ENCODE data around the gene ZHX3. TPM values are rescaled to one million over a fixed set of nuclear protein-coding genes. Genes with fewer than 3 reads are reported as not detected.
A peak's percentile ranks its signal among the peaks of the same experiment; 100 is the strongest.

ZHX3 gene
- total and polyA plus RNA-seq, 2 of the 13 experiments (the other 11 are each of a cell fraction or from before 2014, with no cell fraction given) = 8.4 to 11.7 TPM

DNA sequence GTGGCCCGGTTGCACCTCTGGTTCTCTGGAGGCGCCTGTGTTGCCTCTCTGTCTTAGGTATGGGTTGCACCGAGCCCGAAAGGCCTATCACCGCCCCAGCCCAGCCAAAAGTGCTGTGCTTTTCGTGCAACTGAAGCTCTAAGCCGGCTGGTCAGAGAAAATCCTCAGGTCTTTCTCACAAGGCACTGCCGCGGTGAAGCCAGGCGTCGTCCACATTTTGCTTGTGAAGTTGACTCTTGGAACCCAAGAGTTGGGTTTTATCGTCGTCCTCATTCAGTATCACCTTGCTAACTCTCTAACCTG is 49.8 kb upstream of the ZHX3 start:
- no TSS peak for BruUV-seq (replicated peaks)
- Histone ChIP-seq H3K4me1 (ENCODE audit: insufficient read depth, low read length) (peaks cover 14% of the 10 kb centered on the region), H4K20me1 (ENCODE audit: insufficient read depth, low read length) (no peaks in the 10 kb centered on the region), H3K27ac (ENCODE audit: extremely low read length, insufficient read depth, low read length) (no peak overlapping the region), H3K36me3 (replicated peaks in 1 of 2; ENCODE audit: control insufficient read depth in 1 of 2, insufficient read depth in 2 of 2, low read length in 2 of 2) (no peaks in the 10 kb centered on the region), H3K4me3 (replicated peaks in 1 of 3; ENCODE audit: insufficient read depth in 1 of 3, low read depth in 2 of 3, low read length in 3 of 3) (peak overlapping the region in 1 of 3 experiments; percentile 66; a peak in 1 of 6 replicates), H3K9me3 (ENCODE audit: low read length) (no peaks in the 10 kb centered on the region), H3K4me2 (ENCODE audit: low read depth, low read length) (peak overlapping the region; percentile 80), H3K27me3 (ENCODE audit: control insufficient read depth in 1 of 2, insufficient read depth in 2 of 2, low read length in 2 of 2) (peaks cover 28 to 54% of the 10 kb centered on the region in 2 experiments), H2AFZ (ENCODE audit: low read length) (no peak overlapping the region), H3K79me2 (ENCODE audit: insufficient read depth, low read length) (no peaks in the 10 kb centered on the region), H3K9ac (ENCODE audit: insufficient read depth, low read depth, low read length) (no peak overlapping the region)
- CTCF ChIA-PET (ENCODE audit: low intra/inter-chr PET ratio, low total read pairs) = no interaction called here
- intact Hi-C loops (cut with micrococcal nuclease; ENCODE audit: unreplicated experiment) (no loop called here), in situ Hi-C loops (cut with HindIII; ENCODE audit: extremely low pct_ligation_motif_present, low pct_unique_long_range_greater_than_20kb) (no loop called here)
- POLR2A ChIA-PET = no interaction called here
- WGBS (ENCODE audit: low lambda C conversion rate) = 53% methylated on average over 13 of the region's 13 CpGs
- ATAC-seq = peak; percentile 2; the same call in 2 of the 3 replicates
- FAIRE-seq = no peak
- DNase-seq (ENCODE audit: low spot score) = no peak
- TF ChIP-seq ZBTB8A (CRISPR knock-in tag; IDR thresholded peaks at IDR 0.05; ENCODE audit: borderline replicate concordance, low read depth) = no peak
- TF ChIP-seq JARID2 (CRISPR knock-in tag; IDR thresholded peaks at IDR 0.05; ENCODE audit: insufficient replicate concordance) = no peak
- TF ChIP-seq ARHGAP35 (CRISPR knock-in tag; IDR thresholded peaks at IDR 0.05; ENCODE audit: borderline replicate concordance) = no peak
- TF ChIP-seq, protein P1, sequence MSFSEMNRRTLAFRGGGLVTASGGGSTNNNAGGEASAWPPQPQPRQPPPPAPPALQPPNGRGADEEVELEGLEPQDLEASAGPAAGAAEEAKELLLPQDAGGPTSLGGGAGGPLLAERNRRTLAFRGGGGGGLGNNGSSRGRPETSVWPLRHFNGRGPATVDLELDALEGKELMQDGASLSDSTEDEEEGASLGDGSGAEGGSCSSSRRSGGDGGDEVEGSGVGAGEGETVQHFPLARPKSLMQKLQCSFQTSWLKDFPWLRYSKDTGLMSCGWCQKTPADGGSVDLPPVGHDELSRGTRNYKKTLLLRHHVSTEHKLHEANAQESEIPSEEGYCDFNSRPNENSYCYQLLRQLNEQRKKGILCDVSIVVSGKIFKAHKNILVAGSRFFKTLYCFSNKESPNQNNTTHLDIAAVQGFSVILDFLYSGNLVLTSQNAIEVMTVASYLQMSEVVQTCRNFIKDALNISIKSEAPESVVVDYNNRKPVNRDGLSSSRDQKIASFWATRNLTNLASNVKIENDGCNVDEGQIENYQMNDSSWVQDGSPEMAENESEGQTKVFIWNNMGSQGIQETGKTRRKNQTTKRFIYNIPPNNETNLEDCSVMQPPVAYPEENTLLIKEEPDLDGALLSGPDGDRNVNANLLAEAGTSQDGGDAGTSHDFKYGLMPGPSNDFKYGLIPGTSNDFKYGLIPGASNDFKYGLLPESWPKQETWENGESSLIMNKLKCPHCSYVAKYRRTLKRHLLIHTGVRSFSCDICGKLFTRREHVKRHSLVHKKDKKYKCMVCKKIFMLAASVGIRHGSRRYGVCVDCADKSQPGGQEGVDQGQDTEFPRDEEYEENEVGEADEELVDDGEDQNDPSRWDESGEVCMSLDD (CRISPR knock-in tag; IDR thresholded peaks at IDR 0.05; ENCODE audit: borderline replicate concordance) = no peak
- no peak for TF ChIP-seq NR3C1 (CRISPR knock-in tag; IDR thresholded peaks at IDR 0.05)
- TF ChIP-seq, protein P2, sequence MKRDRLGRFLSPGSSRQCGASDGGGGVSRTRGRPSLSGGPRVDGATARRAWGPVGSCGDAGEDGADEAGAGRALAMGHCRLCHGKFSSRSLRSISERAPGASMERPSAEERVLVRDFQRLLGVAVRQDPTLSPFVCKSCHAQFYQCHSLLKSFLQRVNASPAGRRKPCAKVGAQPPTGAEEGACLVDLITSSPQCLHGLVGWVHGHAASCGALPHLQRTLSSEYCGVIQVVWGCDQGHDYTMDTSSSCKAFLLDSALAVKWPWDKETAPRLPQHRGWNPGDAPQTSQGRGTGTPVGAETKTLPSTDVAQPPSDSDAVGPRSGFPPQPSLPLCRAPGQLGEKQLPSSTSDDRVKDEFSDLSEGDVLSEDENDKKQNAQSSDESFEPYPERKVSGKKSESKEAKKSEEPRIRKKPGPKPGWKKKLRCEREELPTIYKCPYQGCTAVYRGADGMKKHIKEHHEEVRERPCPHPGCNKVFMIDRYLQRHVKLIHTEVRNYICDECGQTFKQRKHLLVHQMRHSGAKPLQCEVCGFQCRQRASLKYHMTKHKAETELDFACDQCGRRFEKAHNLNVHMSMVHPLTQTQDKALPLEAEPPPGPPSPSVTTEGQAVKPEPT (CRISPR knock-in tag; IDR thresholded peaks at IDR 0.05; ENCODE audit: low read depth) = no peak
- TF ChIP-seq ZNF879 (CRISPR knock-in tag; IDR thresholded peaks at IDR 0.05) = no peak
- 0 out of 2 replicates have a peak, but pooled peaks have one; percentile 48 for TF ChIP-seq NFIB (CRISPR knock-in tag; IDR thresholded peaks at IDR 0.05; ENCODE audit: borderline replicate concordance)
- TF ChIP-seq BORCS8-MEF2B (CRISPR knock-in tag; IDR thresholded peaks at IDR 0.05) = 0 out of 2 replicates have a peak, but pooled peaks have one; percentile 11
- no peak for TF ChIP-seq U2AF1 (optimal IDR thresholded peaks at IDR 0.05; ENCODE audit: low read depth, low read length)
- TF ChIP-seq, protein P3, sequence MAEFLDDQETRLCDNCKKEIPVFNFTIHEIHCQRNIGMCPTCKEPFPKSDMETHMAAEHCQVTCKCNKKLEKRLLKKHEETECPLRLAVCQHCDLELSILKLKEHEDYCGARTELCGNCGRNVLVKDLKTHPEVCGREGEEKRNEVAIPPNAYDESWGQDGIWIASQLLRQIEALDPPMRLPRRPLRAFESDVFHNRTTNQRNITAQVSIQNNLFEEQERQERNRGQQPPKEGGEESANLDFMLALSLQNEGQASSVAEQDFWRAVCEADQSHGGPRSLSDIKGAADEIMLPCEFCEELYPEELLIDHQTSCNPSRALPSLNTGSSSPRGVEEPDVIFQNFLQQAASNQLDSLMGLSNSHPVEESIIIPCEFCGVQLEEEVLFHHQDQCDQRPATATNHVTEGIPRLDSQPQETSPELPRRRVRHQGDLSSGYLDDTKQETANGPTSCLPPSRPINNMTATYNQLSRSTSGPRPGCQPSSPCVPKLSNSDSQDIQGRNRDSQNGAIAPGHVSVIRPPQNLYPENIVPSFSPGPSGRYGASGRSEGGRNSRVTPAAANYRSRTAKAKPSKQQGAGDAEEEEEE (CRISPR knock-in tag; IDR thresholded peaks at IDR 0.05; ENCODE audit: borderline replicate concordance) = no peak
- TF ChIP-seq ZNF562 (CRISPR knock-in tag; IDR thresholded peaks at IDR 0.05; ENCODE audit: borderline replicate concordance) = no peak
- TF ChIP-seq ARNTL (CRISPR knock-in tag; IDR thresholded peaks at IDR 0.05) = no peak
- peak; percentile 77; the same call in 1 of the 2 replicates for TF ChIP-seq EZH2 (conservative IDR thresholded peaks at IDR 0.05; ENCODE audit: low read depth, low read length)
- TF ChIP-seq, protein P4, sequence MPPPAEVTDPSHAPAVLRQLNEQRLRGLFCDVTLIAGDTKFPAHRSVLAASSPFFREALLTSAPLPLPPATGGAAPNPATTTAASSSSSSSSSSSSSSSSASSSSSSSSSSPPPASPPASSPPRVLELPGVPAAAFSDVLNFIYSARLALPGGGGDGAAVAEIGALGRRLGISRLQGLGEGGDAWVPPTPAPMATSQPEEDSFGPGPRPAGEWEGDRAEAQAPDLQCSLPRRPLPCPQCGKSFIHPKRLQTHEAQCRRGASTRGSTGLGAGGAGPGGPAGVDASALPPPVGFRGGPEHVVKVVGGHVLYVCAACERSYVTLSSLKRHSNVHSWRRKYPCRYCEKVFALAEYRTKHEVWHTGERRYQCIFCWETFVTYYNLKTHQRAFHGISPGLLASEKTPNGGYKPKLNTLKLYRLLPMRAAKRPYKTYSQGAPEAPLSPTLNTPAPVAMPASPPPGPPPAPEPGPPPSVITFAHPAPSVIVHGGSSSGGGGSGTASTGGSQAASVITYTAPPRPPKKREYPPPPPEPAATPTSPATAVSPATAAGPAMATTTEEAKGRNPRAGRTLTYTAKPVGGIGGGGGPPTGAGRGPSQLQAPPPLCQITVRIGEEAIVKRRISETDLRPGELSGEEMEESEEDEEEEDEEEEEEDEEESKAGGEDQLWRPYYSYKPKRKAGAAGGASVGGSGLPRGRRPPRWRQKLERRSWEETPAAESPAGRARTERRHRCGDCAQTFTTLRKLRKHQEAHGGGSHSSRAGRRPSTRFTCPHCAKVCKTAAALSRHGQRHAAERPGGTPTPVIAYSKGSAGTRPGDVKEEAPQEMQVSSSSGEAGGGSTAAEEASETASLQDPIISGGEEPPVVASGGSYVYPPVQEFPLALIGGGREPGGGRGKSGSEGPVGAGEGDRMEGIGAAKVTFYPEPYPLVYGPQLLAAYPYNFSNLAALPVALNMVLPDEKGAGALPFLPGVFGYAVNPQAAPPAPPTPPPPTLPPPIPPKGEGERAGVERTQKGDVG (CRISPR knock-in tag; IDR thresholded peaks at IDR 0.05; ENCODE audit: borderline replicate concordance) = 0 out of 2 replicates have a peak, but pooled peaks have one; percentile 10
